Measurements from ENCODE around the gene OGDHL.
"Not testable (repeated sequence)": the region's sequence is repeated elsewhere in the genome, so short reads cannot be mapped to it uniquely, and the experiment has no call there.

OGDHL gene

DNA sequence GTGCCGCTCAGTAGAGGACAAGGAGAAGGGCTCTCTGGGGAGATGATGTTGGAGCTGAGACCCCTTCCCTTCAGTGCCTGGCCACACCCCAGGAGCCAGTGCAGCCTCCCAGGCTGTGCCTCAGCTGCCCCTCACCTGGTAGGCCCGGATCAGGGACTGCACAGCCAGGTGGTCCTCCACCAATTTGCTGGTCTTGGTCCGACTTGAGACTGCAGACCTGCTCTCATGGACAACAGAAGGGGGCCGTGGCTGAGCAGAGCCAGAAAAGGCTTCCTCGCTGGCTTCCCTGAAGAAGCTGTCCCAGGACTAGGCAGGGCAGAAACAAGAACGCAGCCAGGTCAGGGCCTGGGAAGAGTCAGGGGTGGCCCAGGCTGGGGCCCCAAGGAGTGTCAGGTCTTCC is 5.5 kb downstream of the OGDHL start:
- DNase-seq (ENCODE audit: low read depth, low spot score) = no peak

DNA sequence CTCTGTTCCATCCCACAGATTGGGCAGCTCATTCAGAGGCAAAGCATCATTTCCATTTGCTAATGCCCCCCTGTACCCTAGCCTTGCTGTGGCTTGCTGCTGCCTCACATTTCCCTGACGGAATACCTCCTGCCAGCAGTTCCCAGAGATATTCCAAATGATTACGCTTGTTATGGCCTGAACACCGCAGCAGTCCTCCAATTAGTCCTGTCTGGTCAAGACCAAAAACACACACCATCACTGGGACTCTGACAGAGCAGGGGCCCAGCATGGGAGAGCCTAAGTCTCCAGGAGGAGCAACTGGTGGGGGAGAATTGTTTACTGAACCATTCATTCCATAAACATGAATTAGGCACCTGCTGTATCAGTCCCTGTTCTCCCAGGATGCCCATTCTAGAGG is 6.1 kb downstream of the OGDHL start:
- no peak for DNase-seq (ENCODE audit: low read depth, low spot score)

GRCh38 chr10:49754951-49755350 is 7.2 kb downstream of the OGDHL start:
- DNase-seq (ENCODE audit: low read depth, low spot score) = not testable (repeated sequence)

GRCh38 chr10:49752584-49752983 is 9.5 kb downstream of the OGDHL start:
- DNase-seq (ENCODE audit: low read depth, low spot score) = no peak

GRCh38 chr10:49751636-49752510 is 10.2 kb downstream of the OGDHL start:
- DNase-seq (ENCODE audit: low read depth, low spot score) = no peak

GRCh38 chr10:49751216-49751615 is 10.9 kb downstream of the OGDHL start:
- no peak for DNase-seq (ENCODE audit: low read depth, low spot score)

- DNase-seq (ENCODE audit: low read depth, low spot score) = no peak
Observed at GRCh38 chr10:49750546-49750945, 11.6 kb downstream of the OGDHL start.

DNA sequence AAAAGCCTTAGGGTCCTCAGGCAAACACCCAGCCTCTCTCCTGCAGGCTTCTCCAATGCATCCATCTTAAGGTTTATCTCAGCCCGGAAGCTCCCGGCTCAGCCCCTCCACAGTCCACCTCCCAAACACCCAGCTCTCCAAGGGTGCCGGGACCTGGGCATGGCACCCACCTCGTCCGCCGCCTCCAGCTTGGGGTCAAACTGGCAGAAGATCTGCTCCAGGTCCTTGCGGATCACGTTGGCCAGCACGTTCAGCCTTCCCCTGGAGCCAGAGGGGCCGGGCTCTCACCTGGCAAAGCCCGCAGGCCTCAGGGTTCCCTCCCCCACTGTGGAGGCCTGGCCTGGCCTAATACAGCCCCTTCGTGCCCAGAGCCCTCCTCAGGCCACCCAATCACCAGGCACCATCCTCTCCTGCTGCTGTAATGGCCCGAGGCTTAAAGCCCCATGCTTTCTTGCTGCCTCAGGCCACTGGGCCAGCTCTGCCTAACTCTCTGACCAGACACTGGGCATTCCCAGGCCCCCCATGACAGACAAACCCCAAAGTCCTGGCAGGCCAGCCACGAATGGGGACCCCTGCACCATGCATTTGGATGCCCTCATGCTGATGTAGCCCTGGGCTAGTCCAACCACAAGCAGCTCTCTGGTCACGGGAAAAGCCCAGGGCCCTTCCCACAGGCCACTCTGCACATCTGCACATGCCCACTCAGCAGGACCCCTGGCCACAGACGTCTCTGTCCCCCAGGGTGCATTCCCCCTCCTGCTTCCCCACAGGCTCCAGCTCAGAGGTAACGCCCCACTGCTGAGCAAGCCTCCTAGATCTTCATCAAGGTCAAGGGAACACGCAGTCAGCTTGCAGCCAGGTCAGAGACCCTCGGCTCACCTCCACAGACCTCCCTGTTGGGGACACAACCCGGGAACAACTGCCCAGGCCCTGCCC is 12.3 kb downstream of the OGDHL start:
- DNase-seq (ENCODE audit: low read depth, low spot score) = no peak

DNA sequence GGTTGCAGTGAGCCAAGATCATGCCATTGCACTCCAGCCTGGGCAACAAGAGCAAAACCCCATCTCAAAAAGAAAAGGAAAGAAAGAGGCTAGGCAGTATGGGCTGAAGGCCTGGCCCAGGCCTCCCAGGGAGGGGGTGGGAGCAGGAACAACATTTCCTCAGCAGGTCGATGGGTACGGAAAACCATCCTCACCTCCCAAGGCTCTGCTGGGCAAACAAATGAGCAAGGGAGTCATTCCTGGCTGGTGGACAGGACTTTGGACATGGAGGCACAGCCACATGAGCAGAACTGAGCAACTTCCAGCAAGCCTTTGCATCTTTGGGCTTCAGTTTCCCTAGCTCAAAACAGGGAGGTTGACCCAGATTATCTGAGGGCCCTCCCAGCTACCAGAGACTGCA is 13.0 kb downstream of the OGDHL start:
- no peak for DNase-seq (ENCODE audit: low read depth, low spot score)

GRCh38 chr10:49748006-49748405 is 14.1 kb downstream of the OGDHL start:
- no peak for DNase-seq (ENCODE audit: low read depth, low spot score)

- no peak for DNase-seq (ENCODE audit: low read depth, low spot score)
Observed at GRCh38 chr10:49747303-49747646, 14.8 kb downstream of the OGDHL start.

DNA sequence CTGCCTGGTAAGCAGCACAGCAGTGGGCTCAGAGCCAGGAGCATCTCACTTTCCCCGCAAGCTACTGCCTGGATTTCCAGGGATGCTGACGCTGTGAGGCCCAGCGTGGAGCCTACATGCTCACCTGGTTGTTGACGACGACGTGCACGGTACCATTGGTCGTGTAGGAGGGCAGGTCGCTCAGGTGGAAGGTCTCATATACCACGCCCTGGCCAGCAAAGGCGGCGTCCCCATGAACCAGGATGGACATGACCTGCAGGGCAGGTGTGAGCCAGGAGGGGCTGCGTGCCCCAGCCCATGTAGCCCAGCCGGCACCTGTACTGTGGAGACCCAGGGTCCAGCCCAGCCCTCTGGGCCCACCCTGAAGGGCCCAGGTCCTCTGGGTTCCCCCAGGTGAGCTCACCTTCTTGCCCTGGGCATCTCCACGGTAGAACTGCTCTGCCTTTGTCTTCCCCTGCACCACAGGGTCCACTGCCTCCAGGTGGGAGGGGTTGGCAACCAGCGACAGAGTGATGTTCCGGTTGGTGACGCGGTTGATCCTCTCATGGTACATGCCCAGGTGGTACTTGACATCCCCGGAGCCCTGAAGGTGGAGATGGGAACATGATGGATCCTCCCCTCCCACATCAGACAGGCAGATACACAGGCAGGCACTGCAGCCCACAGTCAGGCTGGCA is 15.4 kb downstream of the OGDHL start:
- DNase-seq (ENCODE audit: low read depth, low spot score) = no peak

GRCh38 chr10:49745756-49746155 is 16.4 kb downstream of the OGDHL start:
- DNase-seq (ENCODE audit: low read depth, low spot score) = no peak

GRCh38 chr10:49744924-49745605 is 17.1 kb downstream of the OGDHL start:
- no peak for DNase-seq (ENCODE audit: low read depth, low spot score)

GRCh38 chr10:49744091-49744685 is 17.9 kb downstream of the OGDHL start:
- DNase-seq (ENCODE audit: low read depth, low spot score) = no peak

- no peak for DNase-seq (ENCODE audit: low read depth, low spot score)
Observed at GRCh38 chr10:49743464-49744075, 18.6 kb downstream of the OGDHL start.

DNA sequence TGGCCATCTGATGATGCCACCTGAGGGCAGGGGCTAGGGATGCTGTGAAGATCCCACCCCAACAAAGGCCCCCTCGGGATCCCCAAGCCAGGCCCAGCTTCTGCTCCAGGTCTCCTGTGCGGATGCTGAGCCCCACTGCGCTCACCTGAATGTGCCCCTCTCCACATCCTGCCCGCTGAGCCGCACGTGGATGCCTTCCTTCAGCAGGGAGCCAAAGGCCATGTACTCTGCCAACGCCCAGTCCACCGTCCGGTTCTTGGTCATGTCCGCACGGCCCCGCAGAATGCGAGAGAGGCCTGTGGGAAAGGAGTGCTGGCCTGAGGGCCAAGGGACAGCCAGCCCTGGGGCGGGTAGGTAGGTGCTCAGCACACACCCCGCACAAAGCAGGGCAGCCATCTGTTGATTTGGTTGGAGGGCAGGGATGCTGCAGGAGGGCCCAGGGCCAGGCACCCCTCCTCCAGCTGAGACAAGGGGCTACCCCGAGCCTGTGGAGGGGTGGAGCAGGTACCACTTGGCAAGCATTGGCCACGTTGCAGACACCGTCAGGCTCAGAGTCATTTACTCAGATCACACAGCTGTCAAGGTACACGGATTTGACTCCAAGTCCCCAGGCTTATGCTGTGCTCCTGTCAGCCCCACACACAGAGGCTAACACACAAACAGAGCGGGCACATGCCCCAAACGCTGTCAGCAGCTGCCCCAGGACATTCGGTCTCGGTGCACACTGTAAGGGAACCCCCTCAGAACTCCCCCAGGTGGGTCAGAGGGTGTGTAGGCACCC is 19.2 kb downstream of the OGDHL start:
- DNase-seq (ENCODE audit: low read depth, low spot score) = no peak

DNA sequence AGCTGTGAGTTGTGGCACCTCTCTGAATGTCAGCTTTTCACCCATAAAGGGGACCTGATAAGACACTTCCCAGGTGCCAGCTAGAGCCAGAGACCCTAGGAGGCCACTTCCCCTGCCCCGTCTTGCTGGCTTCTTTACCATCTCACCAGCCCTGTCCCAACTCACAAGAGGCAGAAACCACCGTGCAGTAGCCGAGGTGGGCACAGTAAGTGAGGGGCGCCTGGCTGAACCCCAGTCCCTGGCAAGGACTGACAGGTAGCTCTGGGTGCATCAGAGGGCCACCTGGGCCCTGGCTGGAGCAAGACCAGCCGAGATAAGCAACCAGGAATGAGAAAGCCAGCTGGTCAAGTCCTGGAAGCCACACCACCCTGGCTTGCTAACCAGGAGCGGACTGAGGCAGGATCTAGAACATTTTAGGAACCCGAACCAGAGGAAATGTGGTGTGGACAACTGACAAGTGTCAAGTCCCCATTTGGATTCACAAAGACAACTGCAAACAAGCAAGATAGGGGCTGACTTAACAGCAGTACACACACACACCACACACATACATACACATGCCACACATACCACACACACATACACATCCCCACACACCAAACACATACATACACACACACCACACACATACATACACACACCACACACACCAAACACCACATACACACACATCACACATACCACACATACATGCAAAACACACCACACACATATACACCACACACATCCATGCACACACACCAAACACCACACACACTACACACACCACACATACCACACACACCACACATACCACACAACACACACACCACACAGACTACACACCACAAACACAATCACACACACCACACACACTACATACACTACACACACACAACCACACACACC is 20.8 kb downstream of the OGDHL start:
- no peak for DNase-seq (ENCODE audit: low read depth, low spot score)

All from activated CD4-positive, CD25-positive, alpha-beta regulatory T cell treated with anti-CD3 and anti-CD28 coated beads, Interleukin-2, amount 50 U/mL, for 16 hours (primary cell).